BE2C (cell line): ENCODE results near the gene KRAS.

Source experiments
- DNase-seq: peaks from one replicate; pipeline ENCODE4 v3.0.0-alpha.2; 2020
- H3K27me3 ChIP-seq: fragments of 250-450 bp; sonication (Bioruptor Pico); 2 replicates; pipeline ENCODE4 v1.5.1; 2020; ENCODE audit warnings: mild to moderate bottlenecking
- H3K36me3 ChIP-seq: fragments of 250-450 bp; sonication (Bioruptor Pico); 2 replicates; pipeline ENCODE4 v1.5.1; 2020; ENCODE audit warnings: mild to moderate bottlenecking
- H3K4me1 ChIP-seq: fragments of 250-450 bp; sonication (Bioruptor Pico); 2 replicates; pipeline ENCODE4 v1.5.1; 2020
- H3K4me3 ChIP-seq: 2 replicates; pipeline ENCODE4 v1.5.1; 2011; ENCODE audit warnings: low read depth, low read length
- H3K9me3 ChIP-seq: fragments of 250-450 bp; sonication (Bioruptor Pico); 2 replicates; pipeline ENCODE4 v1.5.1; 2020
- TF ChIP-seq, protein P1 (sequence below): IDR thresholded peaks from 2 replicates; pipeline ENCODE4 v1.5.1; 2012; ENCODE audit warnings: mild to moderate bottlenecking, low read depth, low read length

The KRAS gene

DNA sequence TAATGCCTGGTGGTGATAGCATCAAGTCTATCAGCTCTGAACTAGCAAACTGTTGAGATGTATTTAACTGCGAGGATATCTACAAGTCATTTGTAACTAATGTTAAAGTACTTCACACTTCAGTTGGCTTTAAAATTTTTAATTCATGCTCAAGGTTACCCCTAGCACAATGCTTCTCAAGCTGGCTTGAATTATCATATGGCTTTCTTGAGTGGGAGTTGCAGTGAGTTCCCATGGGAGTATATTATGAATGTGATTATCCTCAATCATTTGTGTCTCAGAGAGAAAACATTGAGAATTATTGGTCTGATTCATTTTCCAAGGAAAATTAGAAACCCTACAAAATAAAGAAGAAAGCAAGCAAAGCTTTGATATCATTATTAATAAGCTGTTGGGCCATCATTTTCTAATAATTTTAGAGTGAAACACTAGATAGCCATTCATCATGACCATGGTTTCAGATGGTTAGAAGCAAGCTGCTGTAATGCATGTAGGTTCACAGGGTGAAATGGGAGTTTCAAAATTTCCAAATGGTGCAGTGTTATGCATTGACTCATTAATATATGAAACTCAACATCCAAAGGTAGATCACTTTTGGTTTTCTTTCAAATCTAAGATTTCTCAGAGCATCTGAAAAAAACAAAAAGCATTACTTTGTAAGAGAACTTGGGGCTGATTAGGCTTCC lies 11.8 kb upstream of the KRAS start:
- Histone ChIP-seq H3K36me3 (no peaks in the 10 kb centered on the region), H3K9me3 (no peaks in the 10 kb centered on the region), H3K4me1 (no peaks in the 10 kb centered on the region), H3K4me3 (no peak overlapping the region), H3K27me3 (no peaks in the 10 kb centered on the region)
- DNase-seq = no peak
- TF ChIP-seq, protein P1, sequence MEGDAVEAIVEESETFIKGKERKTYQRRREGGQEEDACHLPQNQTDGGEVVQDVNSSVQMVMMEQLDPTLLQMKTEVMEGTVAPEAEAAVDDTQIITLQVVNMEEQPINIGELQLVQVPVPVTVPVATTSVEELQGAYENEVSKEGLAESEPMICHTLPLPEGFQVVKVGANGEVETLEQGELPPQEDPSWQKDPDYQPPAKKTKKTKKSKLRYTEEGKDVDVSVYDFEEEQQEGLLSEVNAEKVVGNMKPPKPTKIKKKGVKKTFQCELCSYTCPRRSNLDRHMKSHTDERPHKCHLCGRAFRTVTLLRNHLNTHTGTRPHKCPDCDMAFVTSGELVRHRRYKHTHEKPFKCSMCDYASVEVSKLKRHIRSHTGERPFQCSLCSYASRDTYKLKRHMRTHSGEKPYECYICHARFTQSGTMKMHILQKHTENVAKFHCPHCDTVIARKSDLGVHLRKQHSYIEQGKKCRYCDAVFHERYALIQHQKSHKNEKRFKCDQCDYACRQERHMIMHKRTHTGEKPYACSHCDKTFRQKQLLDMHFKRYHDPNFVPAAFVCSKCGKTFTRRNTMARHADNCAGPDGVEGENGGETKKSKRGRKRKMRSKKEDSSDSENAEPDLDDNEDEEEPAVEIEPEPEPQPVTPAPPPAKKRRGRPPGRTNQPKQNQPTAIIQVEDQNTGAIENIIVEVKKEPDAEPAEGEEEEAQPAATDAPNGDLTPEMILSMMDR = no peak

DNA sequence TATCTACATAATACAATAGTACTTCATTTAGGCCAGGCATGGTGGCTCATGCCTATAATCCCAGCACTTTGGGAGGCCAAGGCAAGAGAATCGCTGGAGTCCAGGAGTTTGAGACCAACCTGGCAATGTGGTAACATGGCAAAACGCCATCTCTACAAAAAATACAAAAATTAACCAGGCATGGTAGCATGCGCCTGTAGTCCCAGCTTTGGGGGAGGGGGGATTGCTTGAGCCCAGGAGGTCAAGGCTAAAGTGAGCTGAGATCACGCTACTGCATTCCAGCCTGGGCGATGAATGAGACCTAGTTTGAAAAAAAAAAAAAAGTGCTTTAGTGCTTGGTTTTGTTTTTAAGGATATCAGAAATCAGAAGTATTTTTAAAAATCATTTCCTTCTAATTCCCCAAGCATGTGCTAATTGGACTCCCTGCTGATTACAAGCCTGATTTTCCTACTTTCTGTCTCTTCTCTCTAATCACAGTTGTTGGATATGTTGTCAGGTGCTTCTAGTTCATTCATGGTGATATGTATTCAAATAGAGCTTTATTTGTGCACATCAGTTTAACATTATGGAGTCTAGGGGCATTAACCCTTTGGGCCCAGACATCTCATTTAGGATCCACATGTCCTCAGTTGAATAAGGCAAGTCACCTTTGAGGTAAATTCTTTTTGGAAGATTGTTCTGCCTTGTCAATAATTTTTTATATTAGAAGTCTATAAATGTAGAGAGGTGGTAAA lies 7.0 kb upstream of the KRAS start:
- DNase-seq = no peak
- Histone ChIP-seq H3K27me3 (no peaks in the 10 kb centered on the region), H3K9me3 (no peaks in the 10 kb centered on the region), H3K36me3 (no peaks in the 10 kb centered on the region), H3K4me1 (no peaks in the 10 kb centered on the region), H3K4me3 (no peak overlapping the region)
- TF ChIP-seq, protein P1 = no peak

DNA sequence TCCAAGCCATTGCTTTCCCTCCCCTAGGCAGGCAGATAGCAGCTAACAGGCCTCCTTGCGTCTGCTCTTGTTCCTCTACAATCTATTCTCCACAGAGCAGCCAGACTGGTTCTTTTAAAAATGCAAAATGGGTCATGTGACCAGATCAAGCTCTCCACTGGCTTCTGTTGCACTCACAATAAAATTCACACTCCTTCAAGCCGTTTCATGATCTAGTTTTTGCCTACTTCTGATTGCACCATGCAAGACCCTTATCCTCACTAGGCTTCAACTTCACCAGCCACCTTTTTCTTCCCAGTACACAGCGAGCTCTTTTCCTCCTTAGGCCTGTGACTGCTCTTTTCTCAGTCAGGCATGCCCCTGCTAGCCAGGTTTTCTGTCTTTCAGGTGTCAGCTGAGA lies 6.1 kb upstream of the KRAS start:
- DNase-seq = no peak
- peaks cover 2% of the 10 kb centered on the region for H3K4me1 ChIP-seq

DNA sequence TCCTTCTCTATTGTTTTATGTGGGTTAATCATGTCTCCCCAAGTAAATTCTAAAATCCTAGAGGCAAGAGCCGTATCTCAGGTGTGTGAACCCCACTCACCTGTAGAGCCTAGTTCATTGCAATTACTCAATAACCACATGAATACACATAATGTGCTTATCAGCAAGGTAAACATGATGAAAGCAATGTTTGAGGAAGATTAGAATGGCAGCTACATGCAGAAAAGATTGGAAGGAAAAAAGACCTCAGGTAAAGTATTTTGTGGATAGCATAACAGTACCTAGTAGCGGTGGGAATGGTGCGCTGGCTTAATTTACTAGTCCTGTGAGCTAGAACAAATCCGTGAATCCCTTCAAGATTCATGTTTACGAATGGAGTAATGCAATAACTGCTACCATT lies 5.3 kb upstream of the KRAS start:
- TF ChIP-seq, protein P1 = no peak
- no peaks in the 10 kb centered on the region for H3K27me3 ChIP-seq
- H3K9me3 ChIP-seq = no peaks in the 10 kb centered on the region
- H3K36me3 ChIP-seq = no peaks in the 10 kb centered on the region
- no peak for DNase-seq
- H3K4me1 ChIP-seq = peaks cover 6% of the 10 kb centered on the region
- no peak overlapping the region for H3K4me3 ChIP-seq

More for the DNA sequence above, 6.1 kb upstream of the KRAS start:
- TF ChIP-seq, protein P1 = no peak
- H3K36me3 ChIP-seq = no peaks in the 10 kb centered on the region
- H3K4me3 ChIP-seq = no peak overlapping the region
- no peaks in the 10 kb centered on the region for H3K9me3 ChIP-seq
- no peaks in the 10 kb centered on the region for H3K27me3 ChIP-seq

DNA sequence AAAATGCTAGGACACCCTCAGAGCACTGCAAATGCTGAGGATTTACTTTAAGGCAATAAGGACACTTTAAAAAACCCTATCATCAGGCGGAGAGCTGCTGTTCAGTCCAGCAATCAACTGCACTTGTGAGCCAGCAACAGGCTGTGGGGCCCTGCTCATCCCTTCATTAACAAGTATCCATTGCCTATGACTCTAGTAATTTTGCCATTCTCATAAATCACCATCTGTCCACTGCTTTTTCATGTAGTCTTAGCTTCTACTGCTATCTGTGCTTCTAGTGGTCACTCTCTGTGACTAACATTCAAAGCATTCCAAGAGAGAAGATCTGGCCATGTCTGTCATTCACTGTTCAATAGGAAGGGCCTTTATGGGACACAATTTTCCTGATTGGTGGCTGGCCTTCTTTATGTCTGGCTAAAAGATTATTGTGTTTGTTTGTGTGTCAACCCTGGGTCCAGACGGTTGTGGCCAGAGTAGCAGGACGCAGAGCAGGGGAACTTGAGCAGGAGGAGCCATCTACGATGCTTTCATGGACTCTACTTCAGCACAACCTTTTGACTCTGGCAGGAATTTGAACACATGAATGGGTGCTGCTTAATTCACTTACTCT lies 3.6 kb upstream of the KRAS start:
- peaks cover 6% of the 10 kb centered on the region for H3K4me1 ChIP-seq
- no peaks in the 10 kb centered on the region for H3K36me3 ChIP-seq
- H3K27me3 ChIP-seq = no peaks in the 10 kb centered on the region
- no peaks in the 10 kb centered on the region for H3K9me3 ChIP-seq
- H3K4me3 ChIP-seq = no peak overlapping the region
- TF ChIP-seq, protein P1 = no peak
- no peak for DNase-seq
